ENCODE results near the gene SELENOV.

The SELENOV gene

GRCh38 chr19:39494661-39495060 is 20.3 kb upstream of the SELENOV start:
- DNase-seq, result no peak

- DNase-seq, result no peak
These were observed 18.9 kb upstream of the SELENOV start for GRCh38 chr19:39496063-39496462.

GRCh38 chr19:39497701-39497995 is 17.3 kb upstream of the SELENOV start:
- no peak for DNase-seq

- peak in 1 of 2 experiments; percentile 72 for DNase-seq
These were observed 16.7 kb upstream of the SELENOV start for GRCh38 chr19:39497996-39498797.

GRCh38 chr19:39498798-39499642 is 15.9 kb upstream of the SELENOV start, which contains the start of gene DLL3:
TSS of gene DLL3 (plus strand) at chr19:39498947. CDS start at chr19:39498975, 28 bp downstream.
- no peak for DNase-seq

GRCh38 chr19:39499932-39500331 is 15.0 kb upstream of the SELENOV start:
- no peak for DNase-seq

GRCh38 chr19:39500543-39500942 is 14.4 kb upstream of the SELENOV start:
- no peak for DNase-seq

- DNase-seq, result no peak
These were observed 13.6 kb upstream of the SELENOV start for GRCh38 chr19:39501340-39501739.

- DNase-seq, result no peak
These were observed 12.1 kb upstream of the SELENOV start for GRCh38 chr19:39502640-39503417.

GRCh38 chr19:39506598-39506943 is 8.4 kb upstream of the SELENOV start:
- no peak for DNase-seq

GRCh38 chr19:39506944-39507714 is 7.8 kb upstream of the SELENOV start:
- peak; percentile 54 to 91 for DNase-seq

- no peak for DNase-seq
These were observed 7.1 kb upstream of the SELENOV start for GRCh38 chr19:39507715-39508364.

- DNase-seq, result no peak
These were observed 6.3 kb upstream of the SELENOV start for GRCh38 chr19:39508629-39509028.

GRCh38 chr19:39509233-39509632 is 5.7 kb upstream of the SELENOV start:
- DNase-seq, result no peak

GRCh38 chr19:39512988-39513387 is 2.0 kb upstream of the SELENOV start:
- no peak for DNase-seq

GRCh38 chr19:39515551-39516191 is 732 bp downstream of the SELENOV start:
- no peak for DNase-seq

GRCh38 chr19:39516270-39516669 is 1.3 kb downstream of the SELENOV start:
- no peak for DNase-seq

GRCh38 chr19:39517432-39517831 is 2.5 kb downstream of the SELENOV start:
- DNase-seq, result no peak

GRCh38 chr19:39518458-39518857 is 3.5 kb downstream of the SELENOV start:
- DNase-seq, result no peak

GRCh38 chr19:39518975-39519374 is 4.0 kb downstream of the SELENOV start:
- DNase-seq, result no peak
